ENCODE measurements around the gene SNAI3.

The SNAI3 gene

DNA sequence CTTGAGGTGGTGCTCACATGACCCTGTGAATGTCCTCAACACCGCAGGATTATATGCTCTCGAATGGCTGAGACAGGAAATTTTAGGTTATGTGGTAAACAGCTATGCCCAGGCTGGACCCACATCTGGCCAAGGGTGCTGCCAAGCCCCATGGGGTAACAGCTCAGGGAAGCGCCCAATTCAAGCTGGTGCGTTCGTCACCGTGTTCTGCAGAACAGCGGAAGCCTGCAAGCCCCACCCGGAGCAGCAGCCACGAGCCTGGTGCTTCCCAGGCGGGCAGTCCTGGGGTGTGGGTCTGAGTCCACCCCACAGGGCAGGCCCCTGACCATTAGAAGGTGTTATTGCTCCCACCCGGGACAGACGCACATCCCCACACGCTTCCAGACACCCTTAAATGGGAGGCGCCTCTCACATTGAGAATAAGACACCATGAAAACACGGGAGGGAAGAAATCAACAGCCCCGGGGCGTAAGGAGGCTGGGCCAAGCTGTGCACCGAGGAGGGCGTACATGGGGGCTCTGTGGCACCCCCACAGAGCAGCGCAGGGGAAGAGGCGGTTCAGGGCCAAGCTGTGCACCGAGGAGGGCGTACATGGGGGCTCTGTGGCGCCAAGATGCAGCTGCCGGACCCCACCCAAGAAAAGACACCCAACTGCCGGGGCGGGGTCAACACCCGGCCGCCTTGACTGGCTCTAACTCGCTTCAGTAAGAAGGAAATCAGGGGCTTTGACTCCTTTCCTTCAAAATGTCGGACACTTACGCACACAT, 32.5 kb downstream of the SNAI3 start:
- DNase-seq (ENCODE audit: low read depth), result no peak
- TF ChIP-seq, protein P1, sequence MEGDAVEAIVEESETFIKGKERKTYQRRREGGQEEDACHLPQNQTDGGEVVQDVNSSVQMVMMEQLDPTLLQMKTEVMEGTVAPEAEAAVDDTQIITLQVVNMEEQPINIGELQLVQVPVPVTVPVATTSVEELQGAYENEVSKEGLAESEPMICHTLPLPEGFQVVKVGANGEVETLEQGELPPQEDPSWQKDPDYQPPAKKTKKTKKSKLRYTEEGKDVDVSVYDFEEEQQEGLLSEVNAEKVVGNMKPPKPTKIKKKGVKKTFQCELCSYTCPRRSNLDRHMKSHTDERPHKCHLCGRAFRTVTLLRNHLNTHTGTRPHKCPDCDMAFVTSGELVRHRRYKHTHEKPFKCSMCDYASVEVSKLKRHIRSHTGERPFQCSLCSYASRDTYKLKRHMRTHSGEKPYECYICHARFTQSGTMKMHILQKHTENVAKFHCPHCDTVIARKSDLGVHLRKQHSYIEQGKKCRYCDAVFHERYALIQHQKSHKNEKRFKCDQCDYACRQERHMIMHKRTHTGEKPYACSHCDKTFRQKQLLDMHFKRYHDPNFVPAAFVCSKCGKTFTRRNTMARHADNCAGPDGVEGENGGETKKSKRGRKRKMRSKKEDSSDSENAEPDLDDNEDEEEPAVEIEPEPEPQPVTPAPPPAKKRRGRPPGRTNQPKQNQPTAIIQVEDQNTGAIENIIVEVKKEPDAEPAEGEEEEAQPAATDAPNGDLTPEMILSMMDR (conservative IDR thresholded peaks at IDR 0.05; ENCODE audit: low read depth, low read length), result no peak
- H3K4me3 ChIP-seq (ENCODE audit: low read depth, low read length), result no peak overlapping the region

DNA sequence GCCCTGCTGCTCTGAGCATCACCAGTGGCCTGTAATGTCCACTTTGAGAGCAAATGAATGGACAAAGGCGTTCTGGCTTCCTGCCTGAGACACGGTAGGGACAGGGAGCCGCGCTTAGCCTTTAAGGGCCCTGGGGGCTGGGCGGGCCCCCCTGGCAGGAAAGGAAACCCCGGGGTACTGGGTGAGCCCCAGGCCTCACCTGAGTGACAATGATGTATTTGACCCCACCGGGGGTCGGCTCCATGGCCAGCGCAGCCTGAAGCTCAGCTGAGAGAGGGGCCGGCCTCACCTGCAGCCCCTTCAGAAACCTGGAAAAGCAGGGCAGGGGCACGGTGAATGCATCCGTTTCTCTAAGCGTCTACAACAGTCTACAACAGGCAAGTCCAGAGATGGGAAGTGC, 33.2 kb downstream of the SNAI3 start:
- H3K4me3 ChIP-seq (ENCODE audit: low read depth, low read length), result no peak overlapping the region
- TF ChIP-seq, protein P1 (conservative IDR thresholded peaks at IDR 0.05; ENCODE audit: low read depth, low read length), result no peak
- DNase-seq (ENCODE audit: low read depth), result no peak

DNA sequence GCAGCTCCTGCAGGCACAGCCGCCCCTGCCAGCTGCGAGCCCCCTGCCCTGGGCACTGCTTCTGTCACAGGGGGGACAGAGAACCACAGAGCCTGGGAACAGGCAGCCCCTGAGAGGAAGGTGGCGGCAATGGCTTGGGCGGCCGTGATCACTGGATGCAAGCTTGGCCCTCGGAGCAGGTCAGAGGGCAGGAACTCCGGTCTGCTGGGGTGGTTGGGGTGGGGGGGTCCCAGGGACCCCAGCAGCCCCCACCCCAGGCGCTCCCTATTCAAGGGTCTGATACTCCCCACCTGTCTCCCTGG, 33.6 kb downstream of the SNAI3 start:
- DNase-seq (ENCODE audit: low read depth), result no peak
- TF ChIP-seq, protein P1 (conservative IDR thresholded peaks at IDR 0.05; ENCODE audit: low read depth, low read length), result no peak
- H3K4me3 ChIP-seq (ENCODE audit: low read depth, low read length), result no peak overlapping the region

DNA sequence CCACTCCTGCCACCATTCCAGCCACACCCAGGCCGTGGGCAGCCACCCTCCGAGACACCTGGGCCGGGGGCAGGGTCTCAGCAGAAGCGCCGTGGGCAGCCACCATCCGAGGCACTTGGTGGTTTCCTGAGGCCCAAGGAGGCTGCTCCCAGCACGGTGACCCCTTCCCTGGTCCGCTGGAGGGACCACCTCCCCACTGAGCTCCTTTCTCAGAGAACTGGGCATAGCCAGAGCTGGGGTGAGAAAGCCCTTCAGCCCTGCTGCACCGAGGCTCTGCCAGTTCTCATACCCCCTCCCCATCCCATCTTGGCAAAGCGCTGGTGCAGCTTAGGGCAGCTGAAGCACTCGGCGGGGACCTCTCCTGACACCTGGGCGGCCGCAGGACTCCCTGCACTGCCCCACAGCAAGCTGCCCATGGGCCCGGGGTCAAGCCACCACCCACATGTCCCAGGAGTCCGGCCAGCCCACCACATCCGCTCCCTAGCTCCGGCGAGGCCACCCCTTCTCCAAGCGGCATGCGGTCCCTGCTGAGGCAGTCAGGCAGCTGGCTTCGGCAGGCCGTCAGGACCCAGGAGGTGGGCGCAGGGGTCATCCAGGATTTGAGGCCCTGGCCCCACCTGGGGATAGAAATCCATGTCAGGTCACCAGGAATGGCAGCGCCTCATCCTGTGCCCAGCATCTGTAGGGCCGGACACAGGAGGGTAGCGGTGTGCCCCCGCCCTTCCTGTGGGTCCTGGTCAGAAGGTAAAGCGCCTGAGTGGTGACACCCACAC, 34.1 kb downstream of the SNAI3 start:
- TF ChIP-seq, protein P1 (conservative IDR thresholded peaks at IDR 0.05; ENCODE audit: low read depth, low read length), result no peak
- H3K4me3 ChIP-seq (ENCODE audit: low read depth, low read length), result no peak overlapping the region
- no peak for DNase-seq (ENCODE audit: low read depth)

DNA sequence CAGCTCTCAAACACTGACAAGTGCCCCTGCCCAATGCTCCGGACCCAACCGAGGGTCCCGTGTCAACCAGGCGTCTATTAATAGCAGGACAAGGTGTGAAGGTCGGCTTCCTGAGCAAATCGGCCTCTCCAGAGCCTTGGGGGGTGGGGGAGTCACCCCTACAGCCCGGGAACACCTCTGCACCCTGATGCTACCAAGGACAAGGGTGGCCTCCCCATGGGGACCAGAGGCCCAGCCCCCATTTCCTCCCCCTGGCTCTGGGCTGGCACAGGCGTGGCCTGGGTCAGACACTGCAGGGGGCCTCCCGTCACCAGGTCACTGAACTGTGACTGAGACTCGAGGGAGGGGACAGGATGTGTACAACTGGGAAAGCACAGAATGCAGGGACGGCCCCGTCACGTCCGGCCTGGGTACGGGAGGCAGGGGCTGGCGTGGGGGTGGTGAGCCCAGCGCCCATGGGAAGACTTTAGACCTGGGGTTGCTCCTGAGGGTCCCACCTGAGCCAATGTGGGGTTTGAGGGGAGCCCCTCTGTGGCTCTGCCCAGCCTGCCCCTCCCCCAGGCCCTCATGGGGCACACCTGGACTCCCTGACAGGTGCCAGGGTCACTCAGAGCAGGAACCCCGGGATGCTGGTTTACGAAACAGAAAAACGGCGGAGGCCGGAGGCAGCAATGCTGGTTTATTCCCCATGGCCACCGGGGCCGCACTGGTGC, 34.9 kb downstream of the SNAI3 start:
- DNase-seq (ENCODE audit: low read depth), result peak; percentile 45
- peak overlapping the region; percentile 70 for H3K4me3 ChIP-seq (ENCODE audit: low read depth, low read length)
- TF ChIP-seq, protein P1 (conservative IDR thresholded peaks at IDR 0.05; ENCODE audit: low read depth, low read length), result no peak

DNA sequence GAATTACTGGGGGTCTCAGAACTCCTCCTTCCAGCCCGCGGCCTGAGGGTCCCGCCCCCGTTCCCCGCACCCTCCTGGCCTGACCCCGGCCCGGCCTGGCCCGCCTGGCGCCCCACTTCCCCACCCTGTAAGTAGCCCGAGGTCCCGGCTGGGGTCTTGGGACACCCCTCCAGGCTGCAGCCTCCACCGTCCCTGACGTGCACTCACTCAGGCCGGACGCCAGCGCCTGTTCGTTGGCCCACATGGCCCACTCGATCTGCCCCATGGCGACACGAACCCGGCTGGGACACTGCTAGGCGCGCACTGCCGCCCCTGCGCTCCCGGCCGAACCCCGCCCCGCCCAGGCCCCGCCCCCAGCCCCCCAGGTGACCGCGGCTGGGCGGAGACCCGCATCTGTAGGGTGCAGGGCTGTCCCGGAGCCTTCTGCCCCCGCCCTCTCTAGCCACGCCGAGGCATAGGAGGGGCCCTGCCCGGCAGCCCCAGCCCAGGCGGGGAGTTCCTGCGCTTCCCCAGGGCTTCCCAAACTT, 35.5 kb downstream of the SNAI3 start, which contains the start of gene CYBA:
Gene CYBA, minus strand, starts transcription at position 305 of the 527 bp plus-strand sequence. Its CDS starts 40 bp downstream, at position 265.
- TF ChIP-seq, protein P1 (conservative IDR thresholded peaks at IDR 0.05; ENCODE audit: low read depth, low read length), result no peak
- peak within 1 kb of the TSS; percentile 70 for H3K4me3 ChIP-seq (ENCODE audit: low read depth, low read length)
- DNase-seq (ENCODE audit: low read depth), result peak; percentile 70
